GM23338 (cell line): ENCODE results near the gene ARL14EP. TPM values are rescaled to one million over a fixed set of nuclear protein-coding genes. Genes with fewer than 3 reads are reported as not detected.

Experiments used
- CREB1 ChIP-seq: fragments of 250-450 bp; sonication (Bioruptor Pico); IDR thresholded peaks from 2 replicates; pipeline ENCODE4 v1.5.0; 2020; ENCODE audit warnings: low read depth, mild to moderate bottlenecking, moderate library complexity
- EZH2 ChIP-seq: fragments of 200-600 bp; sonication (generic); IDR thresholded peaks from one replicate; pipeline ENCODE4 v1.8.0; 2017; ENCODE audit warnings: antibody characterized with exemption, mild to moderate bottlenecking, low read depth; ENCODE audit not compliant: unreplicated experiment
- NANOG ChIP-seq: IDR thresholded peaks from 2 replicates; pipeline ENCODE4 v1.6.1; 2016; ENCODE audit warnings: antibody characterized with exemption, borderline replicate concordance
- POLR2AphosphoS5 ChIP-seq: IDR thresholded peaks from 2 replicates; pipeline ENCODE4 v1.6.1; 2016; ENCODE audit warnings: antibody characterized with exemption, low read depth
- STAT1 ChIP-seq: IDR thresholded peaks from one replicate; pipeline ENCODE4 v1.6.1; 2016; ENCODE audit warnings: antibody characterized with exemption; ENCODE audit not compliant: unreplicated experiment
- ZNF114 ChIP-seq: fragments of 250-450 bp; sonication (Bioruptor Pico); IDR thresholded peaks from 2 replicates; pipeline ENCODE4 v1.5.0; 2020; ENCODE audit warnings: mild to moderate bottlenecking, moderate library complexity
- ZNF331 ChIP-seq: fragments of 250-450 bp; sonication (Bioruptor Pico); IDR thresholded peaks from 2 replicates; pipeline ENCODE4 v1.5.0; 2020; ENCODE audit warnings: low read depth, mild to moderate bottlenecking, moderate library complexity
- ZNF462 ChIP-seq: fragments of 250-450 bp; sonication (Bioruptor Pico); IDR thresholded peaks from 2 replicates; pipeline ENCODE4 v1.5.0; 2020; ENCODE audit warnings: mild to moderate bottlenecking, moderate library complexity
- polyA plus RNA-seq: library from polyadenylated mRNA; unstranded; fragments of >200 nt; fragmentation: Nextera tagmentation; extraction: Ambion mirVana; gene quantifications from 2 replicates; pipeline ENCODE4 v1.2.1, GENCODE V29; 2016
- total RNA-seq: library from RNA; depleted of rRNA; stranded (reverse); fragments of >200 nt; shearing (Covaris generic); gene quantifications from 2 replicates; pipeline ENCODE4 v1.2.3, GENCODE V29; 2014
- TF ChIP-seq, protein P1 (sequence below): IDR thresholded peaks from one replicate; pipeline ENCODE4 v1.6.1; 2018; ENCODE audit warnings: antibody characterized with exemption; ENCODE audit not compliant: unreplicated experiment

ARL14EP gene
- total and polyA plus RNA-seq, 2 experiments from 2014 or later = 33.4 to 62.0 TPM

DNA sequence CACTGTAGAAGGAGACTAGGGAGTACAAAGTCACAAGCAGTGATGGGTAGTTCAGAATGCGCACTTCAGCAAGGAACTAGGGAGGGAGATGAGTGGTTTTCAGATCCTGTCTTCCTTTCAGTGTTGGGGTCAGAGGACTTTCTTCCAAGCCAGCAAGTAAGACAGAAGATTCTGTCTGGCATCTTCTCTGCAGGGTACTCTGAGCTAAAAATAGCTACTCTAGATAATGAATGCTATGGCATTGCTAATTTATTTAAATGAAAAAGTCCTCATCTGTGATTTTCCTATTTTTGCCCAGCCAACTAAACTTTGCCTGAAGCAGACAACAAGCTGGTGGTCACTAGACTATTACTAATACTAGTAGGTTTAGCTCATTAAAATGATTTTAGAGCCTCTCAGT, 18.3 kb upstream of the ARL14EP start (continued):
- TF ChIP-seq ZNF462 (CRISPR knock-in tag) (no peak), ZNF114 (CRISPR knock-in tag) (no peak), CREB1 (no peak), STAT1 (no peak), POLR2AphosphoS5 (no peak), NANOG (no peak), EZH2 (no peak), ZNF331 (CRISPR knock-in tag) (no peak)
- TF ChIP-seq, protein P1, sequence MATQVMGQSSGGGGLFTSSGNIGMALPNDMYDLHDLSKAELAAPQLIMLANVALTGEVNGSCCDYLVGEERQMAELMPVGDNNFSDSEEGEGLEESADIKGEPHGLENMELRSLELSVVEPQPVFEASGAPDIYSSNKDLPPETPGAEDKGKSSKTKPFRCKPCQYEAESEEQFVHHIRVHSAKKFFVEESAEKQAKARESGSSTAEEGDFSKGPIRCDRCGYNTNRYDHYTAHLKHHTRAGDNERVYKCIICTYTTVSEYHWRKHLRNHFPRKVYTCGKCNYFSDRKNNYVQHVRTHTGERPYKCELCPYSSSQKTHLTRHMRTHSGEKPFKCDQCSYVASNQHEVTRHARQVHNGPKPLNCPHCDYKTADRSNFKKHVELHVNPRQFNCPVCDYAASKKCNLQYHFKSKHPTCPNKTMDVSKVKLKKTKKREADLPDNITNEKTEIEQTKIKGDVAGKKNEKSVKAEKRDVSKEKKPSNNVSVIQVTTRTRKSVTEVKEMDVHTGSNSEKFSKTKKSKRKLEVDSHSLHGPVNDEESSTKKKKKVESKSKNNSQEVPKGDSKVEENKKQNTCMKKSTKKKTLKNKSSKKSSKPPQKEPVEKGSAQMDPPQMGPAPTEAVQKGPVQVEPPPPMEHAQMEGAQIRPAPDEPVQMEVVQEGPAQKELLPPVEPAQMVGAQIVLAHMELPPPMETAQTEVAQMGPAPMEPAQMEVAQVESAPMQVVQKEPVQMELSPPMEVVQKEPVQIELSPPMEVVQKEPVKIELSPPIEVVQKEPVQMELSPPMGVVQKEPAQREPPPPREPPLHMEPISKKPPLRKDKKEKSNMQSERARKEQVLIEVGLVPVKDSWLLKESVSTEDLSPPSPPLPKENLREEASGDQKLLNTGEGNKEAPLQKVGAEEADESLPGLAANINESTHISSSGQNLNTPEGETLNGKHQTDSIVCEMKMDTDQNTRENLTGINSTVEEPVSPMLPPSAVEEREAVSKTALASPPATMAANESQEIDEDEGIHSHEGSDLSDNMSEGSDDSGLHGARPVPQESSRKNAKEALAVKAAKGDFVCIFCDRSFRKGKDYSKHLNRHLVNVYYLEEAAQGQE = no peak
